Cardiac septum (tissue), 1 donor: ENCODE data around the gene RTN3. TPM values are rescaled to one million over a fixed set of nuclear protein-coding genes. Genes with fewer than 3 reads are reported as not detected.
"Not testable (repeated sequence)": the region's sequence is repeated elsewhere in the genome, so short reads cannot be mapped to it uniquely, and the experiment has no call there.

Source experiments
- DNase-seq: peaks from one replicate; pipeline ENCODE4 v3.0.0-alpha.2; 2020; ENCODE audit warnings: low spot score
- intact Hi-C: fragments of 100-400 bp; cut with DNase I; formaldehyde crosslinking; loops from one replicate; pipeline ENCODE4 v1.14.0; 2022
- total RNA-seq: library from RNA; stranded (reverse); fragmentation: NEBNext Ultra II Directional; extraction: Animal tissue kit (Norgen Biotek cat#: 25700); gene quantifications from one replicate; pipeline ENCODE4 v1.2.1, GENCODE V29; 2021
- donor health status: DM: no; HTN: no; CAD: no.

Gene RTN3
- total RNA-seq, 1 donor from 2014 or later: 69.6 TPM

DNA sequence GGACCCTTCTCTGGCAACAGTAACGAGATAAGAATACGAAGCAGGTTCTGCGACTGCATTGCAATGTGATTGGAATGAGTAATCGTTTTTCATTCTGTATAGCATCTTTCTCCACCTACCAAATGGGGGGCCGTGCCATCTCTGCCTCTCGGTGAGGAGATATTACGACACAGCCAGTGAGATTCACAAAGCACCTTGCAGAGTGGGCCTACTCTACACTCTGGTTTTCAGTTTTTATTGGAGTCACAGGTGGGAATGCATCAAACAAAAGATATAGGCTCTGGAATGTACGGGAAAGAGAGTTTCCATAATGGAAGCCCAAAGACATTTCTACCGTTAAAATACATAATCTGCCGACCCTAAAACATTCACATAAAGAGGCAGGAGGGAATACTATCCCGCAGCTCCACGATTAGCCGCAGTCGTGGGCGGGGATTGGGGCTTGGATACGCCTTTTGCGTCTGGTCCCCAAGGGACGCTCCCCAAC lies 423 bp upstream of the RTN3 start:
- DNase-seq: no peak
- intact Hi-C loops: loop anchor here (1.0 kb wide), 1 partner anchor 10 kb away; the partner anchor contains the start of gene ATL3

DNA sequence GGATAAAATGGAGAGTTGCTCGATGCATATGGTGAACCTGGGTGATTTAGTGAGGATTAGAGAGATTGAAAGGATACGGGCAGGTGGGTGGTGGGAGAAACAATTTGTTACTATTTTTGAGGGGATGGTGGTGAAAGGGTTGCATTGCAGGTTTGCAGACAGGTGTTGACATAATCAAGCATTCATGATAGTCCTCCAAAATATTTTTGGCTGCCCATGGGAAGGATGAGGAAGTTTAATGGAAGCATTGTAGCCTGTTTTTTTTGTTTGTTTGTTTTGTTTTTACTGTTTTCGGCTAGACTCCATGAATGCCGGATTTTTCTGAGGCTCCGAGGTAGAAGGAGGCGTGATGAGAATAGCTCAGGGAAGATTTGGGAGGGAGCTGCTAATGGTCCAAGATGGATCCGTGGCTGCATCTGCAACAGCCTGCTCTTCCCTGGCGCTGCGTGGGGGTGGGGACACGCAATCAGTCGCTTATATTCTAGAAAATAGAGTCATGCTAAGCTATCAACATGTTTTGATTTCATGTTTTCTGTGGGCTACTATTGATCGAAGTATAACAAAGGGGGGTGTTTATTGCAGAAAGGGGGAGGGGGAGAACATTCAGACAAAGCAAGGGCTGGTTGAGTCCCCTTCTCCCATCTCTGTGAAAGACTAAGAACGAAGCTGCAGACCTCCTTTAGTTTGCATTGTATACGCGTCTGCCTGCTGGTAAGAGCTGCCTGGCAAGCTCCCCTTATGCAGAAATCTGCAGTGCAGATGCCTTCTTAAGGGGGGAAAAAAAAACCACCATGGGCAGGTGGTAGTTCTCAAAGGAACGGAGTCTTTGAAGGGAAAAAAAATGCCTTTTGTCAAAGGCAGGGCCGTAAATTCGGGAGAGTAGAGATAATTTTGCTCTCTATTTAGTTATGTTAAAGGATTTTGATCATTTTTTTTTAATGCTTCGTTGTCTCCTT lies 1.0 kb downstream of the RTN3 start:
- DNase-seq: no peak
- intact Hi-C loops: no loop called here

DNA sequence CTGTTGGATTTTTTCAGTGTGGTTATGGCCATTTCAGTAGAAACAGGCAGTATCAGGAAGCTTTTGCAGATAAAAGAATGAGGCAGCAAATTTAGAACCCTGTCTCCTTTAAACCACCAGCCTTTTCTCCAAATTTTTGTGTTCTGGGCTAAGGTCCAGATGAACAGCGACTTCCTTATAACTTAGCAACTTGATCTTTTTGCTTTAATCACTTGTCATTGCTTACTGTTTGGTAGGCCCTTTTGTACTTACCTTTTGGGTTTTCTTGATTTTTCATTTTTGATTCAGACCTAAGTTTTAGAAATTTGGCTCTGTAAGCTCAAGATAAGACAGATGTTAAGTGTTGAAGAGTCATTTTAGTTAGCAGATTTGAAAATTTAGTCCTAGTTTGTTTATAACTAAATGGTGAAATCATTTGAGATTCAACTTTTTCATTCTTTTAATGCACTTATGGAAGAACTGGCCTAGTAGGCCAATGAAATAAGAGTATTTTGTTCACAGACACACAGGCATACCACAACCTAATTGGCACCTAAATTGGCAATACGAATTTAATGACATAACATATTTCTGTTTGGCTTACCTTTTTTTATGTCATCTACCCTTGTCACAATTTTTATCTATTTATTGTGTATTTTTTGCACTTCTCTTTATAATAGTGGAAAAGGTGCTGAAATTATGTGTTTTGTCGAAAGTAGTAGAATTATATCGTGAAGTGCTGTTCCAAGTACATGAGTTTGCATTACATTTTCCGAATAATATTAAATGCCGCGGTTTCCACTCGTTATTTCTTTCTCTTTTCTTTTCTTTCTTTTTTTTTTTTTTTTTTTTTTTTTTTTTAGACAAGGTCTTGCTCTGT lies 2.1 kb downstream of the RTN3 start:
- intact Hi-C loops: no loop called here

DNA sequence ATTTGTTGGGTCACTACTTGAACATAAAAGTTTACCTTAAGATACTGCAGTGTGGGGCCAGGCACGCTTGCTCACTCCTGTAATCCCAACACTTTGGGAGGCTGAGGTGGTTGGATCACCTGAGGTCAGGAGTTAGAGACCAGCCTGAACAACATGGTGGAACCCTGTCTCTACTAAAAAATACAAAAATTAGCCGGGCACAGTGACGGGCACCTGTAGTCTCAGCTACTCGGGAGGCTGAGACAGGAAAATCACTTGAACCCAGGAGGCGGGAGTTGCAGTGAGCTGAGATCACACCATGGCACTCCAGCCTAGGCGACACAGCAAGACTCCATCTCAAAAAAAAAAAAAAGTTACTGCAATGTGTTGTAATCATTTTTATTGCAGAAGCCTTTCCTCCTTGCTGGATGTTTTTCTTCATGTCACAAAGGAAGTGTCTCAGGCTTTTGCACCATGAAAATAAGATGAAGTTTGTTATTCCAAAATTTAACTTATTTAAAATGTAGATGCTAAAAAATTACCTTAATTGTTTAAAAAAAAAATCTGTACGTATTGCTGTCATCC lies 3.9 kb downstream of the RTN3 start:
- DNase-seq, intact Hi-C loops: not testable (repeated sequence)

More for the DNA sequence above, 2.1 kb downstream of the RTN3 start:
- no peak for DNase-seq

DNA sequence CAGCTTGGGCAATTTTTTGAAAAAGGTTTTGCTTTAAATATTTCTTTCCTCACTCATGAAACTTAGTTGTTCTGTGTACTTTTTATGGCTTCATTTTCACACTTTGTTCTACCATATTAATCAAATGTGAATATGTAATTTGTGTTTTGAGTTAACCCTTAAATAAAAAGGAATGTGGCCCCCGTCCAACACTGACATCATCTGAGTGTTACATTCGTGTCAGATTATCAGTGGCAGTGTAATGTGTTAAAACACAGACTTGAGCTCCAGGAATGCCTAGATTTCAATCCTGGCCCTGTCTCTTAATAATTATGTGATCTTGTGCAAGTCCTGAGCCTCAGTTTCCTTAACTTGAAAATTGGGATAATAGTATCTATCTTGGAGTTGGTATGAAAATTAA lies 5.6 kb downstream of the RTN3 start:
- DNase-seq: no peak
- intact Hi-C loops: no loop called here

DNA sequence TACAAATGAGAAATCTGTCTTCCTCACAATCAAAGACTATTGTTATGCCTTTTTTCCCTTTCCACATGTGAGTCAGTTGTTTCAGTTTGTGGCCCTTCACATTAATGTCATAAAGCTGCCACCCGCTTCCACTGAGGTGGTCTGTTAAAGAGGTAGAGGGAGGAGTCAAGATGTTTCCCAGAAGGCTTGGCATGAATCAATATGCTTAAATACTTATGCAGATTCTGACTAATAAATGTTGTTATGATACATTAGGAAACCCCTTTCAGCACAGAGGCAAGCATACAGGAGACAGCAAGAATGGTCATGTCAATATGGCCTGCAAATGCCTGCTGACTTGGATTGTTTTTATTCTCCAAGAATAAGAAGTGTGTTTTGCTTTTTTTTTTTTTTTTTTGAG lies 6.5 kb downstream of the RTN3 start:
- intact Hi-C loops: no loop called here
- no peak for DNase-seq

DNA sequence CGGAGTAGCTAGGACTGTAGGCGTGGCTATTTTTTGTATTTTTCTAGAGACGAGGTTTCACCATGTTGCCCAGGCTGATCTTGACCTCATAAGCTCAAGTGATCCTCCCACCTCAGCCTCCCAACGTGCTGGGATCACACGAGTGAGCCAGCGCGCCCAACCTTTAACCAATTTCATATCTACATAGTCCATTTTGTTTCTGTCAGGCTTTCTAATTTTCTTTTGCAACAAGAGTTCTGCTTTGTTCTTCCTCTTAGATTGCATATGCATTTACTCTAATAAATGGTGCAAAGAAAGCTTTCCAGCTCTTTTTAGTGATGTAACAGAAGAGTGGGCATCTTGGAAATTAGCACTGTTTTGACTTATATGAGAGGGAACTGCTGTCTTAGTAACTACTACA lies 13.3 kb downstream of the RTN3 start:
- no peak for DNase-seq
- intact Hi-C loops: no loop called here

DNA sequence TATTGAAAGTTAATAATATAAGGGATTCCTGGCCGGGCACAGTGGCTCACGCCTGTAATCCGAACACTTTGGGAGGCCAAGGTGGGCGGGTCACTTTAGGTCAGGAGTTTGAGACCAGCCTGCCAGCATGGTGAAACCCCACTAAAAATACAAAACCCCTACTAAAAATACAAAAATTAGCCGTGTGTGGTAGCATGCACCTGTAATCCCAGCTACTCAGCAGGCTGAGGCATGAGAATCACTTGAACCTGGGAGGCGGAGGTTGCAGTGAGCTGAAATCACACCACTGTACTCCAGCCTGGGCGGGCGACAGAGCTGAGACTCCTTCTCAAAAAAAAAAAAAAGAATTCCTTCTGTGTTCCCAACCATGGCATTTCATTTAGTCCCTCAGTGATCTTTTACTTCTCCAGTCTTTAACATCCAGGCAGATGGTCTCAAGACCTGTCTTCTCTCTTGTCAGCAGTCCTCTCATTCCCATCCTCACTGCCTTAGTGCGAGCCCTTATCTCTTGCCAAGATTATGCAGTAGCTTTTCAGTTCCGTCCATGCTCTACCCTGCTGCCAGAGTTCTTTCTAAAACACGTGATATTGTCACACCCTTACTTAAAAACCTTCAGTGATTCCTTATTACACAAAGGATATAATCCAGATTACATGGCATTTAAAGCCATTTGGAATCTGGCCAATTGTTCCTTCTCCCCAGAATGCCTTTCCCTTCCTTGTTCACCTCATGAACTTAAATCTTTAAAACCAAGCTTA lies 17.9 kb downstream of the RTN3 start:
- intact Hi-C loops: no loop called here
- no peak for DNase-seq

DNA sequence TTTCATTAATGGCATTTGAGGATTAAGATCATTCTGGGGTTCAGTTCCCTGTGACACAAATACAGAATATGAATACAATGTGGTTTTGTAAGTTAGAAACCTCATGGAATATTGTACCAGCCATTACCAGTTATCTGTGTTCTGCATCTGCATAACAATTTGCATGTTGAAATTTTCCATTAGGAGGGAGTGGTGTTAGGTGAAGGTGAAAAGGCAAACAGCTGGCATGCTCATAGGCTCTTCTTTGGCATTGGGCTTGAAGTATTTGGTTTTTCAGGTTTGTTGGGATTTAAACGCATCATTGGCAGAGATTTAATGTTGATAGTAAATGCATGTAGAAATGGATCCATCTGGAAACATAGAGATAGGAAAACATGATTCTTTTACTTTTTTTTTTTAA lies 18.6 kb downstream of the RTN3 start:
- intact Hi-C loops: no loop called here
- no peak for DNase-seq

DNA sequence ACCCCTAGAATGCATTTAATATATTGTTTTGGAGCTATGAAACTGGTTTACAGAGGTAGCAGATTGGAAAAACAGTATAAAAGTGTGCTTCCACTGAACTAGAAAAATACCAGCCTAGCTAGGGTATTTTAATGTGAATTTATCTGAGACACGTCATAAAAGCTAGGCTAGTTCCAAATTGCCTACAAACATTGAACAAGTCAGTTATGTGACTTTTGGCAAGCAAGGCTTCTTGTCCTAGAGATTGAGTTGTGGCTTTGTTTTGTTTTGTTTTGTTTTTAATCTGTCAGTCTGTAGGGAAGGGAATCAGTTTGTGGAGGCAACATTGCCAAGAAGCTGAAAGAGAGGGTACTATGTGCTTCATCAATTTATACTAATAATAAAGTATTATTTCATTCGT lies 24.2 kb downstream of the RTN3 start:
- intact Hi-C loops: no loop called here
- no peak for DNase-seq

DNA sequence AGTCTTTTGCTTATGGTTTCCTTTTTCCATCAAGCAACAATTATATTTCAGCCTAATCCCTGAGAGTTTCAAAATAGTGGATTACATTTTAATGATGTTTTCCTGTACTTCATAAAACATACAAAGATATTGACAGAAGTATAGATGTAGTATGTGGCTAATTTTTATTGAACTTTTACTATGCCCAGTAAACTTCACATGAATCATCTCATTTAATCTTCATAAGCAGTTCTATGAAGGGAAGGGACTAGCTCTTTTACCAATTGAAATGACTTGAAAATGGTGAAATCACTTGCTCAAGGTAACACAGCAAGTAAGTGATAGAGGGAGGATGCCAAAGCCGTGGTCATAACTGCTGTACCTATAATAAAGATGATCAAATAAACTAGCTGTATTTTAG lies 27.5 kb downstream of the RTN3 start:
- no peak for DNase-seq
- intact Hi-C loops: no loop called here

DNA sequence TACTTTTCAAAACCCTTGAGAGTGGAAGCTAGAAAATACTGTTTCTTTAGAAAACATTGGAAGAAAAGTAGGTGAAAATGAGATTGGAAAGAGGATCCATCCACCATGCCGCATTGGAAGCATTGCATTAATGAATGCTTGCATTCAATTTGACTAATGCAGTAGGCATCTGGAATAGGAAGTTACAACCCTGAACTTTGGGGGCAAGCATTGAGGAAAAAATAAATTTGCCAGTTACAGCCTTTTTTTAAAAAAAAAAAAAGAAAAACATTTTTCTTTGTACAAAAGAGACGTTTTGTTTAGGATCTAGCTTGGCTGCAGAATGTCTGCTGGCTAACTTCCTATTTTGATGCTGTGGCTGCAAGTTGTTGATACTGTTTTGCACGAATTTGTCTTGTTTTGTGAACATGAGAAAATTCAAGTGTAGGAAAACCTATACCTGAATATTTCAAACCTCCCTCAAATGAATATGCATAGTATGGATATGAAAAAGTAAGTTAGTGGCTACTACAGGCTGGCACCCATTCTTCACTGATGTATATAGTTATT lies 28.1 kb downstream of the RTN3 start:
- intact Hi-C loops: no loop called here
- DNase-seq: no peak

DNA sequence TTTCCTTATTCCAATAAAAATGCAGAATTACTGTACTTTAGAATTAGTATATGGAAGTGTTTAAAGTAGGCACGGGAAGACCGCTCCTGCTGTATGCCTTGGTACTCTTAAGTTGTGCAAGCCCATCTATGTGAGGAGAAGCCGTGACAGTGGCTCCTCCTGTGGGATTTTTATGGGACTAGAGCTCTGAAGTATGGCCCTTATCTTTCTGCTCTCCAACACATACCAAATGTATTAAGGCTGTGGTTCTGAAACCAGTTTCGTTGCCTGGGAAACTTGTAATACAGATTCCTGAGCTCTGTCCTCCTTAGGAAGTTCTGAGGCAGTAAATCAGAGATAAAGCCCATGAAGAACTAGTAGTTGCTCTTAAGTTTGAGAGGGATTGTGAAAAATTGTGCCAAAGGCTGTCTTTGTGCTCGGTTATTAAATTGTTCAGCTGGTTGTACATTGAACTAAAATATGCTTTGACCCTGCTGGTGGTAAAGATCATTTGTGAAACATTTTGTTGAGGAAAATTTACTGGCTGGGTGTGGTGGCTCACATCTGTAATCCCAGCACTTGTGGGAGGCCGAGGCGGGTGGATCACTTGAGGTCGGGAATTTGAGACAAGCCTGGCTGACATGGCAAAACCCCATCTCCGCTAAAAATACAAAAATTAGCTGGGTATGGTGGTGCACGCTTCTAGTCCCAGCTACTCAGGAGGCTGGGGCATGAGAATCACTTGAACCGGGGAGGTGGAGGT lies 29.3 kb downstream of the RTN3 start:
- DNase-seq: no peak
- intact Hi-C loops: no loop called here

DNA sequence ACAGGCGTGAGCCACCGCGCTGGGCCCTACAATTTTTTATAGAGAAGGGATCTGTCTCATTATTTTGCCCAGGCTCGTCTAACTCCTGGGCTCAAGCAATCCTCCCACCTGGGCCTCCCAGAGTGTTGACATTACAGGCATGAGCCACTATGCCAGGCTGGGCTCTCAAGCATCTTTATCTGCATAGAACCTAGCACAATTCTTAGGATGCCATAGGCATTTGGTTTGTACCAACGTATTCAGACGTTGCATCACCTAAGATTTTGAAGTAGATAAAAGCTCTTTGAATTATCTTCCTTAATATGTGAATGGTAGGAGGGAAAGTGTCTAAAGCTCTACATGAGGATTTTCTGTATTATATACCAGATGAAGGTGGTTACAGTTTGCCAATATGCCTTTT lies 30.5 kb downstream of the RTN3 start:
- no peak for DNase-seq

DNA sequence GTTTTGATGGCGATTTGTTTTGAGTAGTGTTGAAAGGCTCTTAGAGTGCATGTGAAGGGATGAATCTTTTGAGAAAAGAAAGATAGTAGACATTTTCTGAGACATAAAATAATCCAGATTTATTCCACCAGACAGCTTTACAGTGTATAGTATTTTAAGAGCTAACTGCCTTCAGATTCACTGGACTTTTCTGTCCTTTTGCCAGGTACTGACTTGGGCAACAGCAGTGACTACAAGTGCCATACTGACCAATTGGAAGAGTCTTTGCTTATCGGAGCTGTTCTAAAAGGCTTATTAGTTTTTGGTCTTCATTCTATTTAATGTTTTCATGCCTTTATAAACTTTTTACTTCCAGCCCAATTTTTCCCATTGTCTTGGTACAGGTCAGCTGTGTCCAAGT lies 32.5 kb downstream of the RTN3 start:
- intact Hi-C loops: no loop called here

More for the DNA sequence above, 30.5 kb downstream of the RTN3 start:
- intact Hi-C loops: no loop called here

DNA sequence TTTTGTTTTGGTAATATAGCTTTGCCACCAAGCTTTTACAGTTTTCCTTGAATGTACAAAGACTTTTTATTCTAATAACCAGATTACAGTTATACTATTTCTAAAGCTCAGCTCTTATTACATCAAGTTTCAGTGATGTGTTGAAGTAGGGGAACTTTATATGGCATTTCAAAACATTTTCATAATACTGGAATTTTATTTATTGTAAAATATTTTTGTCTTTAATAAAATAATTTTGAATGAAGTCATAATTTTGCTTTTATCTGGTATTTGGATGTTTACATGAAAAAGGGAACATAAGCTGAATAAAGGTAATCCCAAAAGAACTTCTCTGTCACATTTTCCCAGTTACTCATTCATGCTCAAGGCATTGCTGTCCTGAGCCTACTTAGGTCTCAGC lies 34.7 kb downstream of the RTN3 start:
- no peak for DNase-seq
- intact Hi-C loops: no loop called here

More for the DNA sequence above, 32.5 kb downstream of the RTN3 start:
- no peak for DNase-seq

DNA sequence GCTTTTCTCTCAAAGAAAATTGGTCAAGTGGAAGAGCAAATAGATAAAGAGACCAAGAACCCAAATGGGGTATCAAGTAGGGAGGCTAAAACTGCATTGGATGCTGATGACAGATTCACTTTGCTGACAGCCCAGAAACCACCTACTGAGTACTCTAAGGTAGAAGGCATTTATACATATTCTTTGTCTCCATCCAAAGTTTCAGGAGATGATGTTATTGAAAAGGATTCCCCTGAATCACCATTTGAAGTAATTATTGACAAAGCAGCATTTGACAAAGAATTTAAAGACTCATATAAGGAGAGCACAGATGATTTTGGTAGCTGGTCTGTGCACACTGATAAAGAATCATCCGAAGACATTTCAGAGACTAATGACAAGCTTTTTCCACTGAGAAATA lies 37.7 kb downstream of the RTN3 start:
- intact Hi-C loops: no loop called here
- DNase-seq: no peak

DNA sequence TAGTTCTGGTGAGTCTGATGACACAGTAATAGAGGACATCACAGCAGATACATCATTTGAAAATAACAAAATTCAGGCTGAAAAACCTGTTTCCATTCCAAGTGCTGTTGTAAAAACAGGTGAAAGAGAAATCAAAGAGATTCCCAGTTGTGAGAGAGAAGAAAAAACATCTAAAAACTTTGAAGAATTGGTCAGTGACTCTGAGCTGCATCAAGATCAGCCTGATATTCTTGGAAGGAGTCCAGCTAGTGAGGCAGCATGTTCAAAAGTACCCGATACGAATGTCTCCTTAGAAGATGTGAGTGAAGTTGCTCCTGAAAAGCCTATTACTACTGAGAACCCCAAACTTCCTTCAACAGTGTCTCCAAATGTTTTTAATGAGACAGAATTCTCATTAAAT lies 38.7 kb downstream of the RTN3 start:
- DNase-seq: no peak
- intact Hi-C loops: no loop called here
